RWPE2 (cell line): ENCODE results near the gene APOBR.

ENCODE experiments used
- ATAC-seq: fragments of 200-7000 bp; cut with Tn5 transposase; 3 replicates; pipeline ENCODE4 v1.9.1; 2021; ENCODE audit warnings: low read depth
- DNase-seq: peaks from one replicate; pipeline ENCODE4 v3.0.0-alpha.2; 2020; ENCODE audit warnings: low spot score
- H3K27ac ChIP-seq: fragments of 450-650 bp; 2 replicates; pipeline ENCODE4 v1.5.1; 2017; ENCODE audit warnings: mild to moderate bottlenecking; ENCODE audit not compliant: poor library complexity, severe bottlenecking
- H3K27me3 ChIP-seq: fragments of 250-450 bp; sonication (Bioruptor Pico); 2 replicates; pipeline ENCODE4 v1.5.1; 2021; ENCODE audit warnings: mild to moderate bottlenecking, moderate library complexity; ENCODE audit not compliant: insufficient read depth, poor library complexity, severe bottlenecking
- H3K36me3 ChIP-seq: fragments of 250-450 bp; sonication (Bioruptor Pico); 2 replicates; pipeline ENCODE4 v1.5.1; 2020; ENCODE audit warnings: low read depth, mild to moderate bottlenecking, moderate library complexity
- H3K4me1 ChIP-seq: fragments of 250-450 bp; sonication (Bioruptor Pico); 2 replicates; pipeline ENCODE4 v1.5.1; 2021; ENCODE audit warnings: mild to moderate bottlenecking, moderate library complexity; ENCODE audit not compliant: insufficient read depth, poor library complexity, severe bottlenecking
- H3K4me3 ChIP-seq: fragments of 250-450 bp; sonication (Bioruptor Pico); 2 replicates; pipeline ENCODE4 v1.5.1; 2021; ENCODE audit warnings: mild to moderate bottlenecking, moderate library complexity; ENCODE audit not compliant: severe bottlenecking
- H3K9me3 ChIP-seq: fragments of 250-450 bp; sonication (Bioruptor Pico); 2 replicates; pipeline ENCODE4 v1.5.1; 2021; ENCODE audit warnings: mild to moderate bottlenecking, moderate library complexity; ENCODE audit not compliant: severe bottlenecking
- TF ChIP-seq, protein P1 (sequence below): fragments of 450-650 bp; IDR thresholded peaks from one replicate; pipeline ENCODE4 v1.5.1; 2017; ENCODE audit warnings: mild to moderate bottlenecking, moderate library complexity; ENCODE audit not compliant: poor library complexity, severe bottlenecking

Gene APOBR

DNA sequence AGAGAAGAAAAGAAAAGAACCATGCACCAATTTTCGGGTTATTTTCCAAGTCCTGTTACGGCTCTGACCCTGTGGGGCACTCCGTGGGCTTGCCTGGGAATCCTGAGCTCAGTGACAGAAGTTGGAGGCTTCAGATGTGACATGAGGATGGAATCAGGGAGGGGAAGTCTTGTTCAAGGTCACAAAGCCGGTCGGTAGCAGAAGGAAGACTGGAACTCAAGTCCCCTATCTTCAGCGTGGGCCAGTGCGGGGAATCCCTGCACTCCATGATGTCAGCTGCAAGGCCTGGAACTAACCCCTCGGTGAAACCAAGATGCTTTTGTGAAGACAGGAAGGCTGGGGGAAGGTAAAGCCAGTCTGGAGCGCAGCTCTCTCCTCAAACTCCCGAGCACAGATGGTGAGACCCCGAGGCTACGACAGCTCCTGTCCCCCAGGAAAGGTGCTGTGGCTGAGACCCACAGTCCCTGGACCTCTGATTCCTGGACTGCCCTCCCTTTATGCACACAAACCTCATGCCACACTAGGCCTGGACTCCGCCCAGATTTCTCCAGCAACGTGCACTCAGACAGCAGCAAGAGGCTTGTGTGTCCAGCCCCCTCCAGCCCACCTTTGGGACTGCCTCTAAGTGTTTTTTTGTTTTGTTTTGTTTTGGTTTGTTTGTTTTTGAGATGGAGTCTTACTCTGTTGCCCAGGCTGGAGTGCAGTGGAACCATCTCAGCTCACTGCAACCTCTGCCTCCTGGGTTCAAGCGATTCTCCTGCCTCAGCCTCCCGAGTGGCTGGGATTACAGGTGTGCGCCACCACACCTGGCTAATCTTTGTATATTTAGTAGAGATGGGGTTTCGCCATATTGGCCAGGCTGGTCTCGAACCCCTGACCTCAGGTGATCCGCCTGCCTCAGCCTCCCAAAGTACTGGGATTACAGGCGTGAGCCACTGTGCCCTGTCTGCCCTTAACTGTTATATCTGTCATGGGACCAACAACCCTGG is 17.7 kb downstream of the APOBR start:
- TF ChIP-seq, protein P1, sequence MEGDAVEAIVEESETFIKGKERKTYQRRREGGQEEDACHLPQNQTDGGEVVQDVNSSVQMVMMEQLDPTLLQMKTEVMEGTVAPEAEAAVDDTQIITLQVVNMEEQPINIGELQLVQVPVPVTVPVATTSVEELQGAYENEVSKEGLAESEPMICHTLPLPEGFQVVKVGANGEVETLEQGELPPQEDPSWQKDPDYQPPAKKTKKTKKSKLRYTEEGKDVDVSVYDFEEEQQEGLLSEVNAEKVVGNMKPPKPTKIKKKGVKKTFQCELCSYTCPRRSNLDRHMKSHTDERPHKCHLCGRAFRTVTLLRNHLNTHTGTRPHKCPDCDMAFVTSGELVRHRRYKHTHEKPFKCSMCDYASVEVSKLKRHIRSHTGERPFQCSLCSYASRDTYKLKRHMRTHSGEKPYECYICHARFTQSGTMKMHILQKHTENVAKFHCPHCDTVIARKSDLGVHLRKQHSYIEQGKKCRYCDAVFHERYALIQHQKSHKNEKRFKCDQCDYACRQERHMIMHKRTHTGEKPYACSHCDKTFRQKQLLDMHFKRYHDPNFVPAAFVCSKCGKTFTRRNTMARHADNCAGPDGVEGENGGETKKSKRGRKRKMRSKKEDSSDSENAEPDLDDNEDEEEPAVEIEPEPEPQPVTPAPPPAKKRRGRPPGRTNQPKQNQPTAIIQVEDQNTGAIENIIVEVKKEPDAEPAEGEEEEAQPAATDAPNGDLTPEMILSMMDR, result no peak
- Histone ChIP-seq H3K9me3 (no peaks in the 10 kb centered on the region), H3K27ac (no peak overlapping the region), H3K4me3 (no peak overlapping the region), H3K36me3 (no peaks in the 10 kb centered on the region), H3K27me3 (no peaks in the 10 kb centered on the region), H3K4me1 (no peaks in the 10 kb centered on the region)
- ATAC-seq (no peak), DNase-seq (no peak)

DNA sequence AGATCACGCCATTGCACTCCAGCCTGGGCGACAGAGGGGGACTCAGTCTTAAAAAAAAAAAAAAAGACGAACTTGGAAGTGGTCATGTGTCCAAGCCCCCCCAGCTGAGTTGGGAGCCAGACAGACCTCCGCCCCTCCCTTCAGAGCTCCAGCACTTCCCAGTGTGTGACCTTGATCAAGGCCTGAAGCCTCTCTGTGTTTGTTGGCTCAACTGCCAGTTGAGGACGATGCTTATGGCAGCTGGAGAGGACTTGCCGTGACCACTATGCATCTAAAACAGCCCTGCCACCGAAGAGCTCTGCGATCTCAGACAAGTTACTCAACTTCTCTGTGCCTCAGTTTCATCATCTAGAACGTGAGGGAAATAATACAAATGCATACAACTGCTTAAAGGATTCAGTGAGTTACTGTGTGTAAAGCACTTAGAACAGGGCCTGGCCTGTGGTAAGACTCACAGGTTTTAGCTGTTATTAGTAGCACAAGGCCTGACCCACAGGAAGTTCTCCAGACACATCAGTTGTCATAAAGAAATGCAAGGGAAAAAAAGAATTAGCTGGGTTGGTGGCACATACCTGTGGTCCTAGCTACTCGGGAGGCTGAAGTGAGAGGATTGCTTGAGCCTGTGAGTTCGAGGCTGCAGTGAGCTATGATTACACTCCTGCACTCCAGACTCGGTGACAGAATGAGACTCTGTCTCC is 19.2 kb downstream of the APOBR start:
- TF ChIP-seq, protein P1, result no peak
- Histone ChIP-seq H3K36me3 (no peaks in the 10 kb centered on the region), H3K4me3 (no peak overlapping the region), H3K27ac (no peak overlapping the region), H3K4me1 (no peaks in the 10 kb centered on the region), H3K9me3 (no peaks in the 10 kb centered on the region), H3K27me3 (no peaks in the 10 kb centered on the region)
- ATAC-seq, result 0 out of 3 replicates have a peak, but pooled peaks have one; percentile 25
- no peak for DNase-seq

DNA sequence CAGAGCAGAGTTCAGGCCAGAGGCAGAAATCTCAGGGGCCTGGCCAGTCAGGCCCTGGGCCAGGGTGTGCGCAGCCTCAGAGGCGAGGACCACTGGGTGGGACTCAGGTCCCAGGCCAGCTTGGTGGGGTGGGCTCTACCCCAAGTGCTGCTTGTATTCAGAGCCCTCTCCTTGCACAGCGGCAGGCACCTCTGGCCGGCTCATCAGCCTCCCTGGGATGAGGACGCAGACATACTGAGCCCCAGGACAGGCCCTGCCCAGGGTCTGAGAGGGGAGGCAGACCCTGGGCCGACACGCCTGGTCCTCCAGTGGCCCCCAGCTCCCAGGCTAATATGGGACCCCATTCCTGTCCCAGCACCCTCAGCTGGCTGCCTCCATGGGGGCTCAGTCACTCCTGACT is 19.8 kb downstream of the APOBR start:
- no peak for ATAC-seq
- DNase-seq, result no peak
- no peaks in the 10 kb centered on the region for H3K4me1 ChIP-seq
- H3K4me3 ChIP-seq, result no peak overlapping the region
- H3K27ac ChIP-seq, result no peak overlapping the region
- TF ChIP-seq, protein P1, result no peak
- no peaks in the 10 kb centered on the region for H3K9me3 ChIP-seq
- no peaks in the 10 kb centered on the region for H3K27me3 ChIP-seq
- no peaks in the 10 kb centered on the region for H3K36me3 ChIP-seq

DNA sequence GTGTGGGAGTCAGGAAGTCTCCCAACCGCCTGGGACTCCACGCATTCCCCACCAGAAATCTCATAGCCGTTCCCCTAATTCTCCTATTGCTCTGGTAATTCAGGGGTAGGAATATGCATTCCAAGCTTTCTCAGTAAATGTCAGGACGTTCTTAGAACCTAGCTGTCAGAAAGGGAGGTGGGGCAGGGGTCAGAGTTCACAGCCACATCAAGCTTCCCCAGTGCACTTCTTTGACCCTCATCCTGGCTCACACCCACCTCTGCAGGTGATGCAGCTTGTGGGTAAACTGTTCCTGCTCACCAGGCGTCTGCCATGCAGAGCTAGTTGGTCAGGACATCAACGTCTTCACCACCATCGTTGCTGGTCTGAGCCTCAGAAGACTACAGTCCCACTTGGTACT is 26.2 kb downstream of the APOBR start:
- H3K27ac ChIP-seq, result no peak overlapping the region
- no peaks in the 10 kb centered on the region for H3K36me3 ChIP-seq
- no peaks in the 10 kb centered on the region for H3K27me3 ChIP-seq
- H3K9me3 ChIP-seq, result no peaks in the 10 kb centered on the region
- TF ChIP-seq, protein P1, result no peak
- no peaks in the 10 kb centered on the region for H3K4me1 ChIP-seq
- DNase-seq (no peak), ATAC-seq (no peak)
- H3K4me3 ChIP-seq, result no peak overlapping the region
